Immature natural killer cell (primary cell): ENCODE results near the gene MARCHF10. TPM values are rescaled to one million over a fixed set of nuclear protein-coding genes. Genes with fewer than 3 reads are reported as not detected.
A peak's percentile ranks its signal among the peaks of the same experiment; 100 is the strongest.
"Not testable (repeated sequence)": the region's sequence is repeated elsewhere in the genome, so short reads cannot be mapped to it uniquely, and the experiment has no call there.

Source experiments
- DNase-seq, 3 donors: peaks; one replicate each; pipeline ENCODE4 v3.0.0; 2022; ENCODE audit warnings: mixed read lengths in 1 of 3
- H3K27ac Mint-ChIP-seq, 6 donors: one replicate each; pipeline ENCODE4 v1.8.0; 2020; ENCODE audit warnings: mixed read lengths in 6 of 6, mild to moderate bottlenecking in 5 of 6, inconsistent platforms in 4 of 6, moderate library complexity in 3 of 6
- H3K27me3 Mint-ChIP-seq, 3 donors: one replicate each; pipeline ENCODE4 v1.8.0; 2020 to 2021; ENCODE audit warnings: low read depth in 3 of 3, mild to moderate bottlenecking in 3 of 3, mixed read lengths in 3 of 3, moderate library complexity in 3 of 3, inconsistent platforms in 1 of 3
- H3K36me3 Mint-ChIP-seq, 3 donors: one replicate each; pipeline ENCODE4 v1.8.0; 2020; ENCODE audit warnings: mixed read lengths in 3 of 3, inconsistent platforms in 2 of 3, mild to moderate bottlenecking in 2 of 3
- H3K4me1 Mint-ChIP-seq, 2 donors: one replicate each; pipeline ENCODE4 v1.8.0; 2020; ENCODE audit warnings: inconsistent platforms in 2 of 2, mild to moderate bottlenecking in 2 of 2, mixed read lengths in 2 of 2, moderate library complexity in 1 of 2
- H3K4me3 Mint-ChIP-seq, 5 donors: one replicate each; pipeline ENCODE4 v1.8.0; 2020; ENCODE audit warnings: mild to moderate bottlenecking in 5 of 5, mixed read lengths in 5 of 5, inconsistent platforms in 3 of 5, moderate library complexity in 3 of 5
- H3K9me3 Mint-ChIP-seq, 6 donors: one replicate each; pipeline ENCODE4 v1.8.0; 2020; ENCODE audit warnings: mild to moderate bottlenecking in 6 of 6, mixed read lengths in 6 of 6, inconsistent platforms in 4 of 6, moderate library complexity in 3 of 6
- polyA plus RNA-seq, 3 donors: library from polyadenylated mRNA; unstranded; fragments of 300-500 nt; fragmentation: Illumina TruSeq; gene quantifications; one replicate each; pipeline ENCODE4 v1.2.3, GENCODE V29; 2021

The MARCHF10 gene, protein sequence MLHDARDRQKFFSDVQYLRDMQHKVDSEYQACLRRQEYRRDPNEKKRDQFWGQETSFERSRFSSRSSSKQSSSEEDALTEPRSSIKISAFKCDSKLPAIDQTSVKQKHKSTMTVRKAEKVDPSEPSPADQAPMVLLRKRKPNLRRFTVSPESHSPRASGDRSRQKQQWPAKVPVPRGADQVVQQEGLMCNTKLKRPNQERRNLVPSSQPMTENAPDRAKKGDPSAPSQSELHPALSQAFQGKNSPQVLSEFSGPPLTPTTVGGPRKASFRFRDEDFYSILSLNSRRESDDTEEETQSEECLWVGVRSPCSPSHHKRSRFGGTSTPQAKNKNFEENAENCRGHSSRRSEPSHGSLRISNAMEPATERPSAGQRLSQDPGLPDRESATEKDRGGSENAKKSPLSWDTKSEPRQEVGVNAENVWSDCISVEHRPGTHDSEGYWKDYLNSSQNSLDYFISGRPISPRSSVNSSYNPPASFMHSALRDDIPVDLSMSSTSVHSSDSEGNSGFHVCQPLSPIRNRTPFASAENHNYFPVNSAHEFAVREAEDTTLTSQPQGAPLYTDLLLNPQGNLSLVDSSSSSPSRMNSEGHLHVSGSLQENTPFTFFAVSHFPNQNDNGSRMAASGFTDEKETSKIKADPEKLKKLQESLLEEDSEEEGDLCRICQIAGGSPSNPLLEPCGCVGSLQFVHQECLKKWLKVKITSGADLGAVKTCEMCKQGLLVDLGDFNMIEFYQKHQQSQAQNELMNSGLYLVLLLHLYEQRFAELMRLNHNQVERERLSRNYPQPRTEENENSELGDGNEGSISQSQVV
- 1 to 10 TPM; 1.8 to 2.1 (median 2.0) TPM for polyA plus RNA-seq

DNA sequence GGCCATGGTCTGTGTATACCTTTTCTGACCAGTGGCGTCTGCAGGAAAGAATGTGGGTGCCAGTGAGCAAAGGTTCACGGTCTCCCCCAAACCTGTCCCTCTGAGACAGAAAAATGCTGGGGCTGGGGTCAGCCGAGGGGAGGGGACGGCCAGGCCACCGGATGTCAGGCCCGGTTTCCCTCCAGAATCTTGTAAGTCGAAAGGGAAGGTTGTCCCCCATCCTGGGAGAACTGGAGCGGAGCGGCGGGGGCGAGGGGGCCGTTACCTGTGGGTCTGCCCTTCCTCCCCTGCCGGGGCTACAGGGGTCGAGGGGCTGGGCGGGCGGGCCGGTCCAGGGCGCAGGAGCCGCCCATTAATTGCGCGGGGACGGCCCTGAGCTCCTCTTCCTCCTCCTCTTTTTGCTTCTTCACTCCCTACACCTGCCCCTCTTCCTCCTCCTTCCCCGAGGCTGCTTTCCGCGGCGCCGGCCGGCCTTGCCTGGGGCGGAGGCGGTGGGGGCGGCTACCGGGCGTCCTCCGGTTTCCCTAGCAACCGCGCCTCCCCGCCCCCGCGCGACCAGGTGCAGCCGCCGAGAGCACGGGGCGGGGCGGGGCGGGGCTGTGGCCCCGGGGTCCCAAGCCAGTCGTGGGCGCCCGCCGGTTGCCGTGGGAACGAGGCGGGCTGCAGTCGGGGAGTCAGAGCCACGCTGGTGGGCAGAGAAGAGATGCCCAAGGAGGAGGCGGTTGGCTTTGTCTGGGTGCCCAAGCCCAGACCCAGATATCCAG lies at the start of gene MARCHF10:
MARCHF10 (minus strand) TSS at position 503 of the 764 bp plus-strand sequence. CDS start 6,579 bp downstream, outside the sequence.
- peaks cover 15 to 22% (median 20%) of the 10 kb centered on the region in 3 donors for H3K27me3 Mint-ChIP-seq
- no peak for DNase-seq

DNA sequence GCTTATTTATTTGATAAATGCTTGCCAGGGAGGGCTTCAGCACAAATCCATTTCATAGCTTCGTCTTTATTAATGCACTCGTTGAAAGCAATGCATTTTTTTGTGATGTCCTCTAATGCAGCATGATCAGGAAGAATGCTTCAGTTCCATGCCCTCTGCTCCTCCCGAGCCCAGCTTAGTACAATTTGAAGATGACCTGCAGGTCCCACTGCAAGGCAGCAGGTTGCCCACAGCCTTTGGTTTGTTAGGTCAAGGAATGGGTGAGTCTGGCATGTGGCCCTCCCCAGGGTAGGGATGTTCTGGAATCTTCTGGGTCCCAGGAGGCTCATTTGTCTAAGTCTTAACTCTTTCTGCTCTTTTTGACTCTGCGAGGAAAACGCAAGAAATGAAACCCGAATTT lies 49.4 kb upstream of the MARCHF10 start:
- H3K4me3 Mint-ChIP-seq: no peak overlapping the region
- no peak for DNase-seq
- H3K4me1 Mint-ChIP-seq: no peaks in the 10 kb centered on the region
- no peaks in the 10 kb centered on the region for H3K9me3 Mint-ChIP-seq
- H3K27me3 Mint-ChIP-seq: peaks cover 2 to 9% (median 6%) of the 10 kb centered on the region in 3 donors
- H3K27ac Mint-ChIP-seq: no peak overlapping the region
- no peaks in the 10 kb centered on the region for H3K36me3 Mint-ChIP-seq

More for the DNA sequence above, at the start of gene MARCHF10:
- Mint-ChIP-seq H3K27ac (no peak within 1 kb of the TSS), H3K4me3 (peak within 1 kb of the TSS in 1 of 5 donors; percentile 23), H3K9me3 (no peaks in the 10 kb centered on the region), H3K4me1 (peaks cover 0 to 2% of the 10 kb centered on the region in 2 donors), H3K36me3 (no peaks in the 10 kb centered on the region)

DNA sequence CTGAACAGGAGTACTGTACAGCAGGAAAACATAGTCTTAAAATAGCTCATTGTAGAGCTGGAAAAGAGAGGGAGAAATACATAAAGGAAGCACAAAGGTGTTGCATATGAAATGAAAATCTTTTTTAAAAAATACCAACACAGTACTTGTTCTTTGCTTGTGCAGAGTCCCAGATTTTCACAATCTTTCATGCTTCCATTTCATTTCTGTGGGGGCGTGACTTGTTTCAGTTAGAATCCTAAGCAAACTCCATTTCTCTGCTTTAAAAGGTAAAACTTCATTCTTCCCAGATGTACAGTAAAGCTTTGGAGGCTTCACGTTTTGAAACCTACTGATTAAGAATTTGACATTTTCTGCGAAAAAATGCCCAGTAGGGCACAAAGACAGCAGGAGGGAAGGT lies 48.5 kb upstream of the MARCHF10 start:
- H3K9me3 Mint-ChIP-seq: no peaks in the 10 kb centered on the region
- no peaks in the 10 kb centered on the region for H3K4me1 Mint-ChIP-seq
- no peak for DNase-seq
- H3K36me3 Mint-ChIP-seq: no peaks in the 10 kb centered on the region
- H3K27ac Mint-ChIP-seq: no peak overlapping the region
- peaks cover 0 to 6% (median 3%) of the 10 kb centered on the region in 3 donors for H3K27me3 Mint-ChIP-seq
- H3K4me3 Mint-ChIP-seq: no peak overlapping the region

DNA sequence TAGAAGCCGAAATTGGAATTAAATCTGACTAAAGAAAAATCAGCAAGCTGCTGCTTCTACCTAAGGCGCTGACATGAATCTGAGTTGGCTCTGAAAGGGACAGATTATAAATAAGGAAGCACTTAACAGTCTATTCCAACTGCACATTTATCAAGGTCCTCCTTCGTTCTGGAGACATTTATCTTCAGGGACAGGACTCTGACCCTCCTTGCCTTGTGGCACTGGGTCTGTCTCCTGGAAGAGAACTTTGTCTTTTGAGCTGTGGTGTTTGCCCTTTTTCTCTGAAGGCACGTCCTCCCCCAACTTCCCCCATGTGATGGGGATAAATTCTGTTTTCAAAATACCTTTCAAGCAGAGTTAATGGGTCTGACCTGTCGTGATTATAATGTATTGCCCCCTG lies 47.0 kb upstream of the MARCHF10 start:
- Mint-ChIP-seq H3K36me3 (no peaks in the 10 kb centered on the region), H3K4me1 (no peaks in the 10 kb centered on the region), H3K27ac (no peak overlapping the region), H3K27me3 (peaks cover 0 to 6% (median 2%) of the 10 kb centered on the region in 3 donors), H3K9me3 (no peaks in the 10 kb centered on the region), H3K4me3 (no peak overlapping the region)
- DNase-seq: no peak

DNA sequence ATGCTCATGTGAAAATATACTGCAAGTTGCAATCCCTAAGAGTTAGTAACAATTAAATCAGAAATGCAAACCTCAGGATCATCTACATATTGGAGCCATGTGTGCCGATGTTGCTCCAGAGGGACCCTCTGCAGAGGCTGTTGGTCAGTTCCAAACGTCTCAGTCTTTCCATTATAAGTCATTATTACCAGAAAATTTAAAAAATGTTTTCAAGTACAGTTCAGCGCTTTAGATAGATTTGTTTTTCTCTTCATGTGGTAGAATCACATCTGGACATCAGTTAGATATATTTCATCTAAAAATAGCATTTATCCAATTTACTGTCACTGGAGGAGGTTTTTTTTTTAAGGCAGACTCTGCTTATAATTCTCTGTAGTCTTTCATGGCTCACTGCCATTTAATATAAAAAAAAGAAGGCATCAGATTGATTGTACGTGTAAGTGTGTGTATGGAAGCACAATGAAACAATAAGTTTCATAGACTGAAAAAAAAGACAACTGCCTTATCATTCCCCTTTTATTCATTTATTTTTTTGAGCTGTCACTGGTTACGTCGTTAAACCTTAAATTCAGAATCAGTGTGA lies 46.1 kb upstream of the MARCHF10 start:
- Mint-ChIP-seq H3K4me3 (no peak overlapping the region), H3K27ac (no peak overlapping the region), H3K9me3 (no peaks in the 10 kb centered on the region), H3K4me1 (no peaks in the 10 kb centered on the region), H3K27me3 (peaks cover 2 to 6% (median 2%) of the 10 kb centered on the region in 3 donors), H3K36me3 (no peaks in the 10 kb centered on the region)
- DNase-seq: no peak

DNA sequence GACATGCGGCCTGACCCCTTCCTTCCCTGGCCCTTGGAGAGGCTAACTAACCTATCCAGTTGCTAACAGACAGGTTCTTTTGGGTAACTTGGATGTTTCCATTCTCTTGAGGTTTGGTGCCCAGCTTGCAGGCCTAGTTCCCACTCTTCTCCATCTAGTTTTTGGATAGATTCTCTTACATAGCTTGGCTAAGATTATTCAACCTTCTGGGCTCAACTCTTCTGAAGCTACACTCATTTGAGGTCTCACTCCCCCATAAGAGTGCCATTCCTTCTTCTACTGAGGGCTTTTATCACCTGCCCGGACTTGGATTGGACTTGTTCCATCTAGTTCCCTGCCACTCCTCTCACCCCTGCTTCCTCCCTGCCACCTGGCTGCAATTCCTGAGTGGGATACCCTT lies 44.1 kb upstream of the MARCHF10 start:
- no peak overlapping the region for H3K4me3 Mint-ChIP-seq
- no peaks in the 10 kb centered on the region for H3K36me3 Mint-ChIP-seq

DNA sequence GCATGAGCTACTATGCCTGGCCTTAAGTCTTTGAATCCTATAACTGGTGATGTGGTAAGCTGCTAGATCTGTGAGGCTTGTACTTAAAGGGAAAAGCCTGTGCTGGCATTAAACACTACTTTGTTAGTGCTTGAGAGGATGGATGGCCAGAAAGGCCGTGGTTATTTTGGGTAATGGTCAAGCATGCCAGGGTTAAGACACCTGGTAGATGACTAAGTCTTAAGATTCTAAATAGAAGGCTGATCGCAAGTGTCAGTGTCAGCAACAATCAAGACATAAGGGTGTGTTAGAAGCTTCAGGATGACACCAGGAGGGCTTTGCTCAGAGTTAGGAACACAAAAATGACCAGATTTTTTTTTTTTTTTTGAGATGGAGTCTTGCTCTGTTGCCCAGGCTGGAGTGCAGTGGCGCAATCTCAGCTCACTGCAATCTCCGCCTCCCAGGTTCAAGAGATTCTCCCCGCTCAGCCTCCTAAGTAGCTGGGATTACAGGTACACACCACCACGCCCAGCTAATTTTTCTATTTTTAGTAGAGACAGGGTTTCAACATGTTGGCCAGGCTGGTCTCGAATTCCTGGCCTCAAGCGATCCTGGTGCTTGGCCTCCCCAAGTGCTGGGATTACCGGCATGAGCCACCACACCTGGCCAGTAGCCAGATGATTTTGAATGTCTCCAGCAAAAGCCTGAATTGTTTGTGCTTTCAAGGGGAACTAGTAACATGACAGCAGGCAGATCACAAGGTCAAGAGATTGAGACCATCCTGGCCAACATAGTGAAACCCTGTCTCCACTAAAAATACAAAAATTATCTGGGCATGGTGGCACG lies 41.7 kb upstream of the MARCHF10 start:
- H3K4me3 Mint-ChIP-seq, H3K9me3 Mint-ChIP-seq, H3K4me1 Mint-ChIP-seq, H3K36me3 Mint-ChIP-seq, H3K27ac Mint-ChIP-seq, DNase-seq, H3K27me3 Mint-ChIP-seq: not testable (repeated sequence)

More for the DNA sequence above, 44.1 kb upstream of the MARCHF10 start:
- Mint-ChIP-seq H3K4me1 (no peaks in the 10 kb centered on the region), H3K9me3 (no peaks in the 10 kb centered on the region), H3K27ac (no peak overlapping the region), H3K27me3 (peaks cover 0 to 6% (median 5%) of the 10 kb centered on the region in 3 donors)
- DNase-seq: no peak

DNA sequence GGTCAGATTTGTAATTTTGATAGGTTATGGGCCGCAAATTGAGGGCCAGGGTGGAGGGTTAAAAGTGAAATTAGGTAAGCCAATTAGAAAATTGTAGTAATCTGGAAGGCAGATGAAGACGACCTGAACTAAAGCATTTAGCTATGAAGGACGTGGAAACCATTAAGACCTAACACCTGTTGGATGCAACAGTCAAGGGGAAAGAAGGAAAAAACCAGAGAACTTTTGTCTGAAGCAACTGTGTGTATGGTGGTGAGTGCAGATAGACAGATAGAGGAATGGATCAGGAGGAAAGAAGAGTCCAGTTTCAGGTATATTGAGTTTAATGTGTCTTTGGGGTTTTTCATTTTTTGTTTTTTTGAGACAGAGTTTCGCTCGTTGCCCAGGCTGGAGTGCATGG lies 40.2 kb upstream of the MARCHF10 start:
- no peaks in the 10 kb centered on the region for H3K36me3 Mint-ChIP-seq
- no peaks in the 10 kb centered on the region for H3K9me3 Mint-ChIP-seq
- H3K4me1 Mint-ChIP-seq: no peaks in the 10 kb centered on the region
- peaks cover 0 to 5% (median 0%) of the 10 kb centered on the region in 3 donors for H3K27me3 Mint-ChIP-seq
- H3K4me3 Mint-ChIP-seq: no peak overlapping the region
- H3K27ac Mint-ChIP-seq: no peak overlapping the region
- no peak for DNase-seq

DNA sequence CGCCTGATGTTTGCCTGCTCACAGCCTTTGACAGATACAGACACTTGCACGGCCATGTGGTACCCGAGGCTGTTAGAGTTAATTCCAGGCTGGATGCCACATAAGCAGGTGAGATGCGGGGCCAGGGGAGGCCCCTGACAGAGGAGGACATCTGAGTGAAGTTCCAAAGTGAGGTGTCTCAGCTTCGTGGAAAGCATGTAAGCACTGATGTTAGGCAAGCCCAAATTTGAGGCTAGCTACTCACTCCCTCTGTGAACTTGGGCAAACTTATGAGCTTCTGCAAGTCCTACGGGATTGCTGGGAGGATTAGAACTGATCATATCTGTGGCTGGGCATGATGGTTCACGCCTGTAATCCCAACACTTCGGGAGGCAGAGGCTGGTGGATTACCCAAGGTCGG lies 39.3 kb upstream of the MARCHF10 start:
- Mint-ChIP-seq H3K27me3 (peaks cover 0 to 5% (median 0%) of the 10 kb centered on the region in 3 donors), H3K27ac (no peak overlapping the region), H3K4me3 (no peak overlapping the region), H3K4me1 (no peaks in the 10 kb centered on the region), H3K36me3 (no peaks in the 10 kb centered on the region), H3K9me3 (no peaks in the 10 kb centered on the region)
- DNase-seq: no peak

DNA sequence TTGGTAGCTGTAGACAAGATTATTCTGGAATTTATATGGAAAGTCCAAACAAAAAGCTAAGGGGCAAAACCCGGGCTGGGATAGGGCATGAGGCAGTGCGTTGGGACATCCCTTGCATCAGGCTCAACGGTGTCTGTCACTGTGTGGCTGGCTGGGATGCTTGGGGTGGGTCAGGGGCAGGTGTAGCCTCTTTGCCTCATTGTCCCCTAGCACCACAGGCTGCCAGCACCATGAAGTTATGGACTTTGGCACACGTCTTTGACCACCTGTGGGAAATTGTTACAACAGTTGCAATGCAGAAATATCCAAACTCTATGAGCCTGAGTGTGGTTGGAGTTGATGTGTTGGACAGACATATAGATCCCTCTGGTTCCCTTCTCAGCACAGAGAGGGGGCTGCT lies 32.8 kb upstream of the MARCHF10 start:
- H3K27ac Mint-ChIP-seq: no peak overlapping the region
- H3K9me3 Mint-ChIP-seq: no peaks in the 10 kb centered on the region
- no peaks in the 10 kb centered on the region for H3K36me3 Mint-ChIP-seq
- H3K4me1 Mint-ChIP-seq: no peaks in the 10 kb centered on the region
- no peak for DNase-seq
- no peak overlapping the region for H3K4me3 Mint-ChIP-seq
- peaks cover 0 to 6% (median 0%) of the 10 kb centered on the region in 3 donors for H3K27me3 Mint-ChIP-seq

DNA sequence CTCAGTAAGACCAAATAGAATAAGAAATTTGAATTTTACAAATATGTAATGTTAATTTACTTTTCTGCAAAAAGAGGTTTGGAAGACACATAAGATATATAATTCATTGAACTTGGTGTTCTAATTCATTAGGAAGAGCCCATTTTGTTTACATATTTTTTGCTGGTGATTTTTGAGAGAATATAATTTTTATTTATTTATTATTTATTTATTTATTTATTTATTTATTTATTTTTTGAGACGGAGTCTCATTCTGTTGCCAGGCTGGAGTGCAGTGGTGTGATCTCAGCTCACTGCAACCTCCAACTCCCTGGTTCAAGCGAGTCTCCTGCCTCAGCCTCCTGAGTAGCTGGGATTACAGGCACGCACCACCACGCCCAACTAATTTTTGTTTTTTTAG lies 25.7 kb upstream of the MARCHF10 start:
- DNase-seq, H3K4me1 Mint-ChIP-seq, H3K36me3 Mint-ChIP-seq, H3K9me3 Mint-ChIP-seq, H3K4me3 Mint-ChIP-seq, H3K27ac Mint-ChIP-seq, H3K27me3 Mint-ChIP-seq: not testable (repeated sequence)

DNA sequence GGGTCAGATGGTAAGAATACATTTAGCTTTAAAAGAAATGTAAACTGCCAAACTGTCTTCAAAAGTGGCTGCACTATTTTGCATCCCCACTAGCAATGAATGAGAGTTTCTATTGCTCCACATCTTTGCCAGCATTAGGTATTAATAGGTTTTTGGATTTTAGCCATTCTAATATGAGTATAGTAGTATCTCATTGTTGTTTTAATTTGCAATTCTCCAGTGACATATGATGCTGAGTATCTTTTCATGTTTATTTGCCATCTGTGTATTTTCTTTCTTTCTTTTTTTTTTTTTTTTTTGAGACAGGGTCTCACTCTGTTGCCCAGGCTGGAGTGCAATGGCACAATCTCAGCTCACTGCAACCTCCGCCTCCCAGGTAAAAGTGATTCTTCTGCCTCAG lies 24.3 kb upstream of the MARCHF10 start:
- Mint-ChIP-seq H3K27ac (no peak overlapping the region), H3K4me3 (no peak overlapping the region), H3K36me3 (no peaks in the 10 kb centered on the region), H3K27me3 (peaks cover 2 to 5% (median 3%) of the 10 kb centered on the region in 3 donors), H3K9me3 (no peaks in the 10 kb centered on the region), H3K4me1 (peaks cover 0 to 2% of the 10 kb centered on the region in 2 donors)
- DNase-seq: no peak

DNA sequence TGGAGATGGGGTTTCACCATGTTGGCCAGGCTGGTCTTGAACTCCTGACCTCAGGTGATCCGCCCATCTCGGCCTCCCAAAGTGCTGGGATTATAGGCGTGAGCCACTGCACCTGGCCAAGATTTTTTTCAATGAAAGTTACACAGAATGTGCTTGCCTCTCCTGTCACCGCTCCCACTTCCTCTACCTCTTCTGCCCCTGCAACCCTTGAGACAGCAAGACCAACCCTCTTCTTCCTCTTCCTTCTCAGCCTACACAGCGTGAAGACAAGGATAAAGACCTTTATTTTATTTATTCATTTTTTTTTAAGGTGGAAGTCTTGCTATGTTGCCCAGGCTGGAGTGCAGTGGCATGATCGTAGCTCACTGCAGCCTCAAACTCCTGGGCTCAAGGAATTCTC lies 23.0 kb upstream of the MARCHF10 start:
- DNase-seq, H3K27me3 Mint-ChIP-seq, H3K4me3 Mint-ChIP-seq, H3K4me1 Mint-ChIP-seq, H3K36me3 Mint-ChIP-seq, H3K9me3 Mint-ChIP-seq, H3K27ac Mint-ChIP-seq: not testable (repeated sequence)
